NAMALWA (cell line): ENCODE measurements around the gene SOX10.
A peak's percentile ranks its signal among the peaks of the same experiment; 100 is the strongest.
"Not testable (repeated sequence)": the region's sequence is repeated elsewhere in the genome, so short reads cannot be mapped to it uniquely, and the experiment has no call there.

Experiments
- DNase-seq: peaks from one replicate; pipeline ENCODE4 v3.0.0-alpha.2; 2015; ENCODE audit warnings: low spot score

Gene SOX10

DNA sequence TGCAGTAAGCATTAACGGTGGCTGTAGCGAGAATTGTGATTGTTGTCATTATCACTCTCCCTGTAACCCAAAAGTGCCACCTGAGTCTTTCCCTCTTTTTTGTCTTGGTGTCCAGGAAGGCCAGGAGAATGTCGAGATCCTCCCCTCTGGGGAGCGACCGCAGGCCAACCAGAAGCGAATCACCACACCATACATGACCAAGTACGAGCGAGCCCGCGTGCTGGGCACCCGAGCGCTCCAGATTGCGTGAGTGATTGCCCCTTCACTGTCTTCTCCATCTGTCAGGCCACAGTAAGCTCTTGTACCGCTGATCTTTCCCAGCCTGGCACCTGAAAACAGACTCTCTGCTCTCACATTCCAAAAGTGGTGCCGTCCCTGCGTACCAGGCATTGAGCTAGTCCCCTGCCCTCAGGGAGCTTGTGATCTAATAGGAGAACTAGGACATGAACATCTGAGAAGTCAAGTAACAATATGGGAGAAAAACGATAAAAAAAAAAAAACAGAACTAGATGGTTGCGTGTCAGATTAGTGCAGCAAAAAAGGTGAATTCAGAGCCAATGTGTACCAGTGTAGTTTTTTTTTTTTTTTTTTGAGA, 25.0 kb downstream of the SOX10 start:
- DNase-seq = no peak

DNA sequence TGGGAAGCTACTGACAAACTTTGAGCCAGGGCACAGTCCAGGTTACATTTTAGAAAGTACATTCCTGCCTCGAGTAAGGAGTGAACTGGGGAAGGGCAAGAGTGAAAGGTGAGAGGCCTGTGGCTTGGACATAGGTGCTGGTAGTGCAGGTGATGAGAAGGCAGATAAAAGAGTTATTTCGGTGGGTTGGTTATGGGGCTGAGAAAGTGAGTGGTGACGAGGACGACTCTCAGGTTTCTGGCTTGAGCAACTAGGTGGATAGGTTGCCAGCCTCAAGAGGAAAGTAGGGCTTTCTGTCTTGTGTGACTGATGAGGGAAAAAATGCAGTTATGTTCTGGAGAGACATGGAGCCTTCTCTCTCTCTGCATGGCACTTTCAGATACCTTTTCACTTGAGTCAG, 27.1 kb downstream of the SOX10 start:
- DNase-seq = no peak

DNA sequence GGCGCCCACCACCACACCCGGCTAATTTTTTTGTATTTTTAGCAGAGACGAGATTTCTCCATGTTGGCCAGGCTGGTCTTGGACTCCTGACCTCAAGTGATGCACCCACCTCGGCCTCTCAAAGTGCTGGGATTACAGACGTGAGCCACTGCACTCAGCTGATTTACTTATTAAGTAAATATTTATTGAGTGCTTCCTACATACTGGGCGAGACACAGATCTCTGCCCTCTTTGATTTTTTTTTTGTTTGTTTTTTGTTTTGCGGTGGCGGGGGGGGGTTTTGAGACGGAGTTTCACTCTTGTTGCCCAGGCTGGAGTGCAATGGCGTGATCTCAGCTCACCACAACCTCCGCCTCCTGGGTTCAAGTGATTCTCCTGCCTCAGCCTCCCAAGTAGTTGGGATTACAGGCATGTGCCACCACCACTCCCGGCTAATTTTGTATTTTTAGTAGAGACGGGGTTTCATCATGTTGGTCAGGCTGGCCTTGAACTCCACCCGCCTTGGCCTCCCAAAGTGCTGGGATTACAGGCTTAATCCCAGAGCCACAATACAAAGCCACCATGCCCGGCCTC, 28.4 kb downstream of the SOX10 start:
- not testable (repeated sequence) for DNase-seq

DNA sequence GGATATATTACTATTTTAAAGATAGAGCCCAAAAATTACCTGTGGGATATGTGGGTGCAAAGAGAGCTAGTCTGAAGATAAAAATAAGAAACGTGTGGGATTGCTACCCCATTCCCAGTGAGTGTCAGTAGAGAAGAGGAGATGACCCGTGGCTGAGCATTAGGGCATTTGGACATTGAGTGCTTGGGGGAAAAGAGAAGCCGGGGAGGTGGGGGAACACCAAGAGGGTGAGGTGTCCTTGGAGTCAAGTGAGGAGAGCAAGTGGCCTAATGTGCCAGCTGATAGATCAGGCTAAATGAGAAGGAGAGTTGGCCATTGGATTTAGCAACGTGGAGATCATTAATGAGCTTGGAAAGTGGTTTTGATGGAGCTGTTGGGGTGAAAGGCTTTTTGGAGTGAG, 29.7 kb downstream of the SOX10 start:
- DNase-seq = no peak

GRCh38 chr22:37953437-37954179, 30.7 kb downstream of the SOX10 start, which contains the start of the genes C22orf23 and POLR2F:
Gene C22orf23 (minus strand): TSS chr22:37953601. CDS start chr22:37953149, 452 bp downstream.
Gene POLR2F (plus strand): TSS chr22:37953699. CDS start chr22:37953788, 89 bp downstream.
- peak; percentile 98 for DNase-seq

DNA sequence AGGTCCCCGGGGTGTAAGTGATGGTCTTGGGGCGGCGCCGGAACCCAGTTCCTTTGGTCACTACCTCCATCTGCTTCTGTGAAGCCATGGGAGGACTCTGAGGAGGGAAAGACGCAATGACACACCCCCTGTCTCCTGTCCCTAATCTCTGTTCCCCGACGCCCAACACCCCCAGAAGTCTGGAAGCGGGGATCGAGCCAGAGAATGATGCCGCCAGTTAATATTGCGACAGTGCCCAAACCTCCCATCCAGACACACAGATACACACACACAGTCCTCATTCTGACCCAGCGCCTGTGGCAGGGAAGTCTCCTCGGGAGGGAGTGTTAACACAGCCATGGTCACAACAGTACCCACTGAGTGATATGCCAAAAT, 31.3 kb downstream of the SOX10 start:
- no peak for DNase-seq

DNA sequence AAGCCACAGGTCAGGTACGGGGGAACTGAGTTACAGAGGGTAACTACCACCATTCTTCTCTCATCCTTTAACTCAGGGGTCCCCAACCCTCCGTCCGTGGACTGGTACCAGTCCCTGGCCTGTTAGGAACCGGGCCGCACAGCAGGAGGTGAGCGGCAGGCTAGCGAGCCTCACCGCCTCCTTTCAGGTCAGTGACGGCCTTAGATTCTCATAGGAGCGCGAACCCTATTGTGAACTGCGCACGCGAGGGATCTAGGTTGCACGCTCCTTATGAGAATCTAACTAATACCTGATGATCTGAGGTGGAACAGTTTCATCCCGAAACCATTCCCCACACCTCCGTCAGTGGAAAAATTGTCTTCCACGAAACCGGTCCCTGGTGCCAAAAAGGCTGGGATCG, 31.7 kb downstream of the SOX10 start:
- DNase-seq = not testable (repeated sequence)

DNA sequence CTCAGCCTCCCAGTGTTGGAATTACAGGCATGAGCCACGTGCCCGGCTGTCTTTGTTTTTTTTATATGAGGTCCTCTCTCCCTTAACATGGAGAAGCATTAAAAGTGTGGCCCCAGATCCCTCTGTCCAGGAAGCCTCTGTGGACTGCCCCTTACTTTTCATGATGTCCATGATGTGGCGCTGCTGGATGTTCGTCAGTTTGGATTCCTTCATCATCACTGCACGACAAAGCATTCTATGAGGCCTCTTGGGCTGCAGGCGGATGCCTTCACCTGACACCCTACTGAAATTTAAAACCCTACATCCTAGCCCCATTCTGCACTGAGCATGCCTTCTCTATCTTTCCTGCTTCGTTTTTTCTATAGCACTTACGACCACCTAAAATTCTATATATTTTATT, 33.0 kb downstream of the SOX10 start:
- no peak for DNase-seq

- not testable (repeated sequence) for DNase-seq
These were observed 37.1 kb downstream of the SOX10 start for GRCh38 chr22:37947142-37947795.

DNA sequence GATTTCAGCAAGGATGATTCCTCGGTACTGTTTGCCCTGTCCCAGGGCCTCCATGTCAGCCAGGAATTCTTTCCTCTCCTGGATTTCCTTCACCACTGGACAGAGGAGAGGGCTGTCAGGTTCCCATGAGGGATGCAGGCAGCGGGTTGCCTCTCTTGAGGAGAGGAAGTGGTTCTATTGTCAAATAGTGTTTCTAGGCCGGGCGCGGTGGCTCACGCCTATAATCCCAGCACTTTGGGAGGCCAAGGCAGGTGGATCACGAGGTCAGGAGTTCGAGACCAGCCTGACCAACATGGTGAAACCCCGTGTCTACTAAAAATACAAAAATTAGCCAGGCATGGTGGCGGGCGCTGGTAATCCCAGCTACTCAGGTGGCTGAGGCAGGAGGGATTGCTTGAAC, 39.9 kb downstream of the SOX10 start:
- DNase-seq = not testable (repeated sequence)

GRCh38 chr22:37943825-37944198, 40.5 kb downstream of the SOX10 start:
- DNase-seq = no peak

- DNase-seq = no peak
These were observed 41.1 kb downstream of the SOX10 start for GRCh38 chr22:37943136-37943824.

GRCh38 chr22:37942133-37942532, 42.2 kb downstream of the SOX10 start:
- DNase-seq = no peak

DNA sequence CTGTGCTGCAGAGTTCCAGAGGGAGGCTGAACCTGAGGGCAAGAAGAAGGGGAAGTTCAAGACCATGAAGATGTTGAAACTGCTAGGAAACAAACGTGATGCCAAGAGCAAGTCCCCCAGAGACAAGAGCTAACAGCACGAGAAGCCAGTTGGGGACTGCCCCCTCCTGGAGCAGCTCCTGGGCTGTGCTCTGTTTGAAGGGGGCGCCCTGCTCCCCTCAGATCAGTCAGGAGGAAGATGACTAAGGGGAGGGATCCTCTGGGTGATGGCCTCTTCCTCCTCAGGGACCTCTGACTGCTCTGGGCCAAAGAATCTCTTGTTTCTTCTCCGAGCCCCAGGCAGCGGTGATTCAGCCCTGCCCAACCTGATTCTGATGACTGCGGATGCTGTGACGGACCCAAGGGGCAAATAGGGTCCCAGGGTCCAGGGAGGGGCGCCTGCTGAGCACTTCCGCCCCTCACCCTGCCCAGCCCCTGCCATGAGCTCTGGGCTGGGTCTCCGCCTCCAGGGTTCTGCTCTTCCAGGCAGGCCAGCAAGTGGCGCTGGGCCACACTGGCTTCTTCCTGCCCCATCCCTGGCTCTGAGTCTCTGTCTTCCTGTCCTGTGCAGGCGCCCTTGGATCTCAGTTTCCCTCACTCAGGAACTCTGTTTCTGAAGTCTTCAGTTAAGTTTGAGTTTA, 43.5 kb downstream of the SOX10 start:
- no peak for DNase-seq

DNA sequence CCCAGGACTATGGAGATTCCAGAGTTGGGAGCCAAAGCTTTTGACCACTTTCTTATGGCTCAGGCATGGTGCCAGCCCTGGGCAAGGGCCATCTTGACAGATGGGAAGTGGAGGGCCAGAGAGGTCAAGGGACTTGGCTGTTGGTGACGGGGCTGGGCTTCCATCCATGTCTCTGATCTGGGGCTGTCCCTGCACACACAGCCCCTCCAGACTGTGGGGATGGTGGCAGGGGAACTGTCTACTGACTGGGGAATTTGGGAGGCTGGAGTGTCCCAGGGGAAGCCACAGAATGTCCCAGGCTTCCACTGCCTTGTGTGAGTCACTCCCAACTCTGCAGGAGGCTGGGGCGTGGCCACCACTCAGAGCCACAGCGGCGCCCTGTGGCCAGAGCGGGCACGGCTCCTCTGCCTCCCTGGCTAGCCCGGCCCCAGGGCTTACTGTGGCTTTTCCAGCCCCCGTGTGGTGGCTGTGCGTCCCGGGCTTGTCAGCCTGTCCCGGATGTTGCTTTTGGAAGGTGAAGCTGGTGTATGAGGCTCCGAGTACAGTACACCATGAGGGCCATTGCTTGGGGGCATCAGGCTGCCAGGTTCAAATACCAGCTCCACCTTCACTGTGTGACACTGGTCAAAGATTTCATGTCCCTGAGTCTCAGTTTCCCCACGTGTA, 50.5 kb downstream of the SOX10 start:
- DNase-seq = peak; percentile 92

GRCh38 chr22:37932821-37933578, 51.4 kb downstream of the SOX10 start:
- no peak for DNase-seq

GRCh38 chr22:37932401-37932800, 52.0 kb downstream of the SOX10 start:
- DNase-seq = no peak

GRCh38 chr22:37931893-37932389, 52.4 kb downstream of the SOX10 start:
- peak; percentile 49 for DNase-seq

- DNase-seq = no peak
These were observed 53.4 kb downstream of the SOX10 start for GRCh38 chr22:37930952-37931440.
